HepG2 (cell line): Measurements from ENCODE around the gene EGFR. TPM values are rescaled to one million over a fixed set of nuclear protein-coding genes. Genes with fewer than 3 reads are reported as not detected.

Source experiments
- PITX1 ChIP-seq: sonication (generic); formaldehyde crosslinking; IDR thresholded peaks from 2 replicates; pipeline ENCODE4 v1.5.1; 2020; ENCODE audit warnings: mild to moderate bottlenecking, missing genetic modification reagents
- RBM22 ChIP-seq: fragments of 200-400 bp; formaldehyde crosslinking; optimal IDR thresholded peaks from 2 replicates; pipeline ENCODE3; 2017; ENCODE audit warnings: mild to moderate bottlenecking, low read length, moderate library complexity
- RELA ChIP-seq: sonication (generic); formaldehyde crosslinking; IDR thresholded peaks from 2 replicates; pipeline ENCODE4 v1.4.0; 2020; ENCODE audit warnings: missing genetic modification reagents
- ZBTB20 ChIP-seq: sonication (generic); formaldehyde crosslinking; IDR thresholded peaks from 2 replicates; pipeline ENCODE4 v1.8.1; 2023; ENCODE audit warnings: missing genetic modification reagents, low read depth, mild to moderate bottlenecking, borderline replicate concordance
- ZFP91 ChIP-seq: sonication (generic); formaldehyde crosslinking; IDR thresholded peaks from 2 replicates; pipeline ENCODE4 v1.9.0; 2022; ENCODE audit warnings: missing genetic modification reagents, mild to moderate bottlenecking, borderline replicate concordance
- ZHX2 ChIP-seq, 2 experiments: sonication (generic) in 1 of 2; formaldehyde crosslinking in 1 of 2; IDR thresholded peaks; 2 replicates each; pipeline versions ENCODE4 v1.6.1 to v1.9.0; 2014 to 2022; ENCODE audit warnings: antibody characterized with exemption in 1 of 2, borderline replicate concordance in 1 of 2, inconsistent platforms in 1 of 2, low read depth in 1 of 2, missing genetic modification reagents in 1 of 2
- ZNF337 ChIP-seq: sonication (generic); formaldehyde crosslinking; IDR thresholded peaks from 2 replicates; pipeline ENCODE4 v1.5.1; 2020; ENCODE audit warnings: missing genetic modification reagents, low read depth, mild to moderate bottlenecking, borderline replicate concordance
- polyA plus RNA-seq, 8 experiments: library from polyadenylated mRNA; depleted of rRNA in 3 of 8; stranded (reverse) in 7 of 8; unstranded in 1 of 8; fragments of >200 nt; fragmentation: Illumina TruSeq in 4 of 8; extraction: Trizol in 4 of 8; gene quantifications; 2 replicates each; pipeline versions ENCODE4 v1.2.1 to v1.2.3, GENCODE V29; 2011 to 2016; ENCODE audit warnings: low read depth in 4 of 8, missing spikeins in 1 of 8, mixed read lengths in 1 of 8; ENCODE audit not compliant: insufficient read depth in 1 of 8
- total RNA-seq, 5 experiments: library from RNA; depleted of rRNA; stranded (reverse); fragments of >200 nt; fragmentation: Illumina TruSeq; extraction: Trizol; gene quantifications; 2 replicates each; pipeline ENCODE4 v1.2.3, GENCODE V29; 2016; ENCODE audit warnings: low read depth in 1 of 5
- TF ChIP-seq, protein P1 (sequence below), 2 experiments: fragments of 450-650 bp in 1 of 2; sonication (generic) in 1 of 2; formaldehyde crosslinking in 1 of 2; IDR thresholded peaks; 2 replicates each; pipeline versions ENCODE4 v1.6.1 to v1.8.0; 2016 to 2022; ENCODE audit warnings: antibody characterized with exemption in 1 of 2, mild to moderate bottlenecking in 1 of 2, missing genetic modification reagents in 1 of 2
- TF ChIP-seq, protein P2 (sequence below): sonication (generic); formaldehyde crosslinking; IDR thresholded peaks from 2 replicates; pipeline ENCODE4 v1.4.0; 2020; ENCODE audit warnings: mild to moderate bottlenecking, missing genetic modification reagents

The EGFR gene
- total and polyA plus RNA-seq, 2 of the 13 experiments (the other 11 are each of a cell fraction or from before 2014, with no cell fraction given), result 7.0 to 10.0 TPM

- TF ChIP-seq, protein P1, sequence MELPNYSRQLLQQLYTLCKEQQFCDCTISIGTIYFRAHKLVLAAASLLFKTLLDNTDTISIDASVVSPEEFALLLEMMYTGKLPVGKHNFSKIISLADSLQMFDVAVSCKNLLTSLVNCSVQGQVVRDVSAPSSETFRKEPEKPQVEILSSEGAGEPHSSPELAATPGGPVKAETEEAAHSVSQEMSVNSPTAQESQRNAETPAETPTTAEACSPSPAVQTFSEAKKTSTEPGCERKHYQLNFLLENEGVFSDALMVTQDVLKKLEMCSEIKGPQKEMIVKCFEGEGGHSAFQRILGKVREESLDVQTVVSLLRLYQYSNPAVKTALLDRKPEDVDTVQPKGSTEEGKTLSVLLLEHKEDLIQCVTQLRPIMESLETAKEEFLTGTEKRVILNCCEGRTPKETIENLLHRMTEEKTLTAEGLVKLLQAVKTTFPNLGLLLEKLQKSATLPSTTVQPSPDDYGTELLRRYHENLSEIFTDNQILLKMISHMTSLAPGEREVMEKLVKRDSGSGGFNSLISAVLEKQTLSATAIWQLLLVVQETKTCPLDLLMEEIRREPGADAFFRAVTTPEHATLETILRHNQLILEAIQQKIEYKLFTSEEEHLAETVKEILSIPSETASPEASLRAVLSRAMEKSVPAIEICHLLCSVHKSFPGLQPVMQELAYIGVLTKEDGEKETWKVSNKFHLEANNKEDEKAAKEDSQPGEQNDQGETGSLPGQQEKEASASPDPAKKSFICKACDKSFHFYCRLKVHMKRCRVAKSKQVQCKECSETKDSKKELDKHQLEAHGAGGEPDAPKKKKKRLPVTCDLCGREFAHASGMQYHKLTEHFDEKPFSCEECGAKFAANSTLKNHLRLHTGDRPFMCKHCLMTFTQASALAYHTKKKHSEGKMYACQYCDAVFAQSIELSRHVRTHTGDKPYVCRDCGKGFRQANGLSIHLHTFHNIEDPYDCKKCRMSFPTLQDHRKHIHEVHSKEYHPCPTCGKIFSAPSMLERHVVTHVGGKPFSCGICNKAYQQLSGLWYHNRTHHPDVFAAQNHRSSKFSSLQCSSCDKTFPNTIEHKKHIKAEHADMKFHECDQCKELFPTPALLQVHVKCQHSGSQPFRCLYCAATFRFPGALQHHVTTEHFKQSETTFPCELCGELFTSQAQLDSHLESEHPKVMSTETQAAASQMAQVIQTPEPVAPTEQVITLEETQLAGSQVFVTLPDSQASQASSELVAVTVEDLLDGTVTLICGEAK (IDR thresholded peaks at IDR 0.05), result no peak
- TF ChIP-seq, protein P1 (CRISPR knock-in tag; IDR thresholded peaks at IDR 0.05), result peak; percentile 15; the same call in 1 of the 2 replicates
- TF ChIP-seq RELA (CRISPR knock-in tag) (peak; percentile 60; the same call in 1 of the 2 replicates), ZFP91 (CRISPR knock-in tag) (peak; percentile 68; the same call in 1 of the 2 replicates), PITX1 (peak; percentile 35; the same call in 1 of the 2 replicates), ZNF337 (CRISPR knock-in tag) (0 out of 2 replicates have a peak, but pooled peaks have one; percentile 37), ZHX2 (IDR thresholded peaks at IDR 0.05; ENCODE audit: low read depth) (peak; percentile 29; the same call in 1 of the 2 replicates), ZHX2 (CRISPR knock-in tag; IDR thresholded peaks at IDR 0.05; ENCODE audit: borderline replicate concordance) (no peak), ZBTB20 (CRISPR knock-in tag) (peak; percentile 55; the same call in 1 of the 2 replicates), RBM22 (peak; percentile 81)
- TF ChIP-seq, protein P2, sequence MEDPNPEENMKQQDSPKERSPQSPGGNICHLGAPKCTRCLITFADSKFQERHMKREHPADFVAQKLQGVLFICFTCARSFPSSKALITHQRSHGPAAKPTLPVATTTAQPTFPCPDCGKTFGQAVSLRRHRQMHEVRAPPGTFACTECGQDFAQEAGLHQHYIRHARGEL, result no peak
Measured at GRCh38 chr7:55180963-55181542, 162.2 kb downstream of the EGFR start (continued).
